GM23248 (cell line): ENCODE measurements around the gene SVEP1.

Source experiments
- EZH2 ChIP-seq: fragments of 200-600 bp; sonication (generic); IDR thresholded peaks from 2 replicates; pipeline ENCODE4 v1.6.1; 2018; ENCODE audit warnings: antibody characterized with exemption, mild to moderate bottlenecking; ENCODE audit not compliant: insufficient read depth, poor library complexity, severe bottlenecking
- EZH2phosphoT487 ChIP-seq: fragments of 200-600 bp; sonication (generic); IDR thresholded peaks from 2 replicates; pipeline ENCODE4 v1.6.1; 2018; ENCODE audit warnings: antibody characterized with exemption, moderate library complexity, mild to moderate bottlenecking, low read depth; ENCODE audit not compliant: insufficient read depth

GRCh38 chr9:110472111-110472510 lies 107.4 kb downstream of the SVEP1 start:
- no peak for TF ChIP-seq EZH2phosphoT487
- no peak for TF ChIP-seq EZH2
